ENCODE results near the gene FIBCD1.

GRCh38 chr9:130860458-130861316 lies 78.4 kb downstream of the FIBCD1 start:
- peak in 1 of 3 experiments; percentile 32 for TF ChIP-seq CTCF (optimal IDR thresholded peaks at IDR 0.05 in 1 of 3, IDR thresholded peaks at IDR 0.05 in 1 of 3, conservative IDR thresholded peaks at IDR 0.05 in 1 of 3; ENCODE audit: extremely low read depth in 1 of 3, insufficient read depth in 2 of 3, low read length in 3 of 3)
- TF ChIP-seq EZH2 (IDR thresholded peaks at IDR 0.05; ENCODE audit: low read length): no peak

Data from keratinocyte (primary cell).